ENCODE results near the gene ANGEL2. TPM values are rescaled to one million over a fixed set of nuclear protein-coding genes. Genes with fewer than 3 reads are reported as not detected.

Gene ANGEL2
- total and polyA plus RNA-seq, 2 of the 13 experiments (the other 11 are each of a cell fraction or from before 2014, with no cell fraction given): 12.3 to 25.4 TPM

GRCh38 chr1:213015099-213016050 lies at the start of gene ANGEL2 (continued):
- peak; percentile 87 for TF ChIP-seq THAP7 (CRISPR knock-in tag; IDR thresholded peaks at IDR 0.05)
- no peak for TF ChIP-seq NPAS2 (CRISPR knock-in tag; IDR thresholded peaks at IDR 0.05; ENCODE audit: borderline replicate concordance)
- TF ChIP-seq HDAC6 (IDR thresholded peaks at IDR 0.05; ENCODE audit: low read depth, low read length): no peak
- TF ChIP-seq ZNF317 (CRISPR knock-in tag; IDR thresholded peaks at IDR 0.05): no peak
- TF ChIP-seq, protein P1, sequence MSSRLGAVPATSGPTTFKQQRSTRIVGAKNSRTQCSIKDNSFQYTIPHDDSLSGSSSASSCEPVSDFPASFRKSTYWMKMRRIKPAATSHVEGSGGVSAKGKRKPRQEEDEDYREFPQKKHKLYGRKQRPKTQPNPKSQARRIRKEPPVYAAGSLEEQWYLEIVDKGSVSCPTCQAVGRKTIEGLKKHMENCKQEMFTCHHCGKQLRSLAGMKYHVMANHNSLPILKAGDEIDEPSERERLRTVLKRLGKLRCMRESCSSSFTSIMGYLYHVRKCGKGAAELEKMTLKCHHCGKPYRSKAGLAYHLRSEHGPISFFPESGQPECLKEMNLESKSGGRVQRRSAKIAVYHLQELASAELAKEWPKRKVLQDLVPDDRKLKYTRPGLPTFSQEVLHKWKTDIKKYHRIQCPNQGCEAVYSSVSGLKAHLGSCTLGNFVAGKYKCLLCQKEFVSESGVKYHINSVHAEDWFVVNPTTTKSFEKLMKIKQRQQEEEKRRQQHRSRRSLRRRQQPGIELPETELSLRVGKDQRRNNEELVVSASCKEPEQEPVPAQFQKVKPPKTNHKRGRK (CRISPR knock-in tag; IDR thresholded peaks at IDR 0.05): no peak
- TF ChIP-seq ZNF724P (CRISPR knock-in tag; IDR thresholded peaks at IDR 0.05; ENCODE audit: borderline replicate concordance): no peak
- TF ChIP-seq HOXA5 (CRISPR knock-in tag; IDR thresholded peaks at IDR 0.05): peak; percentile 83; the same call in 1 of the 2 replicates
- TF ChIP-seq YEATS2 (CRISPR knock-in tag; IDR thresholded peaks at IDR 0.05; ENCODE audit: borderline replicate concordance): peak; percentile 35; the same call in 1 of the 2 replicates
- no peak for TF ChIP-seq NR3C1 (CRISPR knock-in tag; IDR thresholded peaks at IDR 0.05)
- peak; percentile 14; the same call in 1 of the 2 replicates for TF ChIP-seq MEF2D (CRISPR knock-in tag; IDR thresholded peaks at IDR 0.05)
- no peak for TF ChIP-seq MAFK (conservative IDR thresholded peaks at IDR 0.05 in 1 of 2, IDR thresholded peaks at IDR 0.05 in 1 of 2; ENCODE audit: low read length in 2 of 2)
- TF ChIP-seq KDM5A (IDR thresholded peaks at IDR 0.05; ENCODE audit: borderline replicate concordance, low read length): peak; percentile 62; the same call in 1 of the 2 replicates
- no peak; the same call in 1 of the 2 replicates for TF ChIP-seq BORCS8-MEF2B (CRISPR knock-in tag; IDR thresholded peaks at IDR 0.05)
- TF ChIP-seq ZNF619 (CRISPR knock-in tag; IDR thresholded peaks at IDR 0.05): no peak
- TF ChIP-seq ZNF800 (CRISPR knock-in tag; IDR thresholded peaks at IDR 0.05): peak; percentile 59; the same call in 1 of the 2 replicates
- TF ChIP-seq ZNF230 (CRISPR knock-in tag; IDR thresholded peaks at IDR 0.05): 0 out of 2 replicates have a peak, but pooled peaks have one; percentile 29
- TF ChIP-seq, protein P2, sequence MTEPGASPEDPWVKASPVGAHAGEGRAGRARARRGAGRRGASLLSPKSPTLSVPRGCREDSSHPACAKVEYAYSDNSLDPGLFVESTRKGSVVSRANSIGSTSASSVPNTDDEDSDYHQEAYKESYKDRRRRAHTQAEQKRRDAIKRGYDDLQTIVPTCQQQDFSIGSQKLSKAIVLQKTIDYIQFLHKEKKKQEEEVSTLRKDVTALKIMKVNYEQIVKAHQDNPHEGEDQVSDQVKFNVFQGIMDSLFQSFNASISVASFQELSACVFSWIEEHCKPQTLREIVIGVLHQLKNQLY (CRISPR knock-in tag; IDR thresholded peaks at IDR 0.05): no peak
- TF ChIP-seq ZNF343 (CRISPR knock-in tag; IDR thresholded peaks at IDR 0.05): no peak
- peak; percentile 44 for TF ChIP-seq RXRA (CRISPR knock-in tag; IDR thresholded peaks at IDR 0.05)

Measured in HepG2 (cell line).